GM12872 (cell line): ENCODE data around the gene NDRG2.

ENCODE experiments used
- TF ChIP-seq, protein P1 (sequence below): IDR thresholded peaks from 3 replicates; pipeline ENCODE4 v1.5.1; 2011; ENCODE audit warnings: low read depth, mild to moderate bottlenecking, low read length, moderate library complexity; ENCODE audit not compliant: insufficient read depth

Gene NDRG2

GRCh38 chr14:21059842-21060613, 35.2 kb upstream of the NDRG2 start:
- TF ChIP-seq, protein P1, sequence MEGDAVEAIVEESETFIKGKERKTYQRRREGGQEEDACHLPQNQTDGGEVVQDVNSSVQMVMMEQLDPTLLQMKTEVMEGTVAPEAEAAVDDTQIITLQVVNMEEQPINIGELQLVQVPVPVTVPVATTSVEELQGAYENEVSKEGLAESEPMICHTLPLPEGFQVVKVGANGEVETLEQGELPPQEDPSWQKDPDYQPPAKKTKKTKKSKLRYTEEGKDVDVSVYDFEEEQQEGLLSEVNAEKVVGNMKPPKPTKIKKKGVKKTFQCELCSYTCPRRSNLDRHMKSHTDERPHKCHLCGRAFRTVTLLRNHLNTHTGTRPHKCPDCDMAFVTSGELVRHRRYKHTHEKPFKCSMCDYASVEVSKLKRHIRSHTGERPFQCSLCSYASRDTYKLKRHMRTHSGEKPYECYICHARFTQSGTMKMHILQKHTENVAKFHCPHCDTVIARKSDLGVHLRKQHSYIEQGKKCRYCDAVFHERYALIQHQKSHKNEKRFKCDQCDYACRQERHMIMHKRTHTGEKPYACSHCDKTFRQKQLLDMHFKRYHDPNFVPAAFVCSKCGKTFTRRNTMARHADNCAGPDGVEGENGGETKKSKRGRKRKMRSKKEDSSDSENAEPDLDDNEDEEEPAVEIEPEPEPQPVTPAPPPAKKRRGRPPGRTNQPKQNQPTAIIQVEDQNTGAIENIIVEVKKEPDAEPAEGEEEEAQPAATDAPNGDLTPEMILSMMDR = no peak

GRCh38 chr14:21058903-21059302, 34.0 kb upstream of the NDRG2 start:
- TF ChIP-seq, protein P1 = no peak

- TF ChIP-seq, protein P1 = no peak
Measured at GRCh38 chr14:21057803-21058675, 33.2 kb upstream of the NDRG2 start, which contains the start of gene RNASE8. Gene RNASE8 (plus strand): TSS chr14:21057822. CDS start chr14:21057893, 71 bp downstream.

DNA sequence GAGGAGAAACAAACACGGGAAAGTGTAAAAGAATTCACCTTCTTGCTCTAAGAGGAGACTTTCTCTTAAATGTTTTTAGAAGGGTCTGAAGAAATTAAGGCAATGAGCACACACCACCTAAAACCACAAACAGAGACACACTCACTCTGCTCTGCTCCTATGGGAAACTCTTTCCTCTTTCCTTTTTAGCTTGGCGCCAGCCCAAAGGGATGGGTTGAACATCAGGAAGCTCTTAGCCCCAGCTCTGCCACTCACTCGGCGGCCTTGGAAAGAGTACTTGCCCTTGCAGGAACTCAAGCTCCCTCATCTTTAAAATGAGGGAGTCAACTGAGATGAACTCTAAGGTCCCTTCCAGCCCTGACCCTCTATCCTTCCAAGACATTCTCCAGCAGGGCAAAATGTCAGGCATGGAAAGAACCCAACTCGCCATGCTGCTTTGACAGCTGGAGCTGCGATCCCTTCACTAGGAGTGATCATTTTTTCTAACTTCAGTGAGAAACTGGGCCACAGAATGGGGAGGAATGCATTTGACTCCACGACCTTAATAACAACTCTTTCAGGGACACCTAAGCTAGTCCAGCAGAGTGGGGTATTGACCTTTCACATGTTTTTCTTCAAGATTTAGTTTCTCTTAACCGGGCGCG, 31.8 kb upstream of the NDRG2 start:
- TF ChIP-seq, protein P1 = no peak

DNA sequence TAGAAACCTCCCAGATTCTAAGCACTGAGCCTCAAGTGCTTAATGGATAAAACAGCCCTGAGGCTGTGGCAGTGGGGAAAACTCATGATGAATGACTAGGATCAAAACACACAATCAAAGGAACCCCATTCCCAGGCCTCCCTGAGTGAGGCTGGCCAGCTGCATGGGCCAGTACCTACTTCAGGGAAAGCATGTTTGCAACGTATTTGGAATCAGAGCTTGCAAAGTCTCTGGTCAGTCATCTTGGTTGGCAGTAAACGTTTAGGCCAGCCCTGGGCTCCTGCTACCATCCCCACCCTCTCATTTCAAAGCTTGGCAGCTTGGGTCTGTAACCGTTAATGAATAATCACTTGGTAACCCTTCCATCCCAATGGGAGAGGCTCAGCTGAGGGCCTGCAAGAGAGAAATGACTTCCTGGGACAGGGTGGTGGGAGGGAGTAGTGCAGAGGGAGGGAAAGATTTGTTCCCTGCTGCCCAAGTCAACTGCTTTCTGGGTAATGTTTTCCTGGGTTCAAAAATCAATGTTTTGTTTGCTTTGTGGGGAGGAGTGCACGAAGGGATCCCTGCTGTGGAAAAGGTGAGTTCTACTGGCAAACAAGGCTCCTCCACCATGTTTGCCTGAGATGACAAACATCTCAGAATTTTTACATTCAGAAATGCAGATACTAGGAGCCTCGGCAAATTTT, 30.7 kb upstream of the NDRG2 start:
- TF ChIP-seq, protein P1 = no peak

DNA sequence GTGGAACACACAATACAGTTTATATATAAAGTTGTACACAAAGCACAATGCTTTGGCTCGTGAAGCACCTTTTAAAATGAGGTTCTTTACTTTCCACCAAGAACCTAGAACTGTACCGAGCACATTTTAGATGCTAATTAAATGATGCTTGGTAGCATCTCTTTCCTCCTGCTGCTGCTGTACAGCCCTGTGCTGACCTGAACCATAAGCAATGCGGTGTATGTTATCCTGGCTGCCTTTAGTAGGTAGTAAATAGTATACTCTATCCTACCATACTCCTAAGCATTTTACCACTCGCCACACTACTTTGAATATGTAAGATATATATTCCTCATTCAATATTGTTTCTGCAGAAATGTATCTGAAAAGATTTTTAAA, 29.9 kb upstream of the NDRG2 start:
- TF ChIP-seq, protein P1 = no peak
